PC-3 (cell line): ENCODE data around the gene PDLIM7. TPM values are rescaled to one million over a fixed set of nuclear protein-coding genes. Genes with fewer than 3 reads are reported as not detected.
A peak's percentile ranks its signal among the peaks of the same experiment; 100 is the strongest.

Experiments used
- ATAC-seq: fragments of 200-7000 bp; cut with Tn5 transposase; 2 replicates; pipeline ENCODE4 v1.9.1; 2020; ENCODE audit warnings: mild to moderate bottlenecking, moderate library complexity
- BruUV-seq: library from RNA; stranded (reverse); fragments of 400-500 nt; replicated peaks from 2 replicates; lab custom pipeline; 2021; lab: Mats Ljungman, UMichigan
- CTCF ChIA-PET: fragments of 300-600 bp; sonication (Branson Sonifier 250); formaldehyde crosslinking; loops from one replicate; lab custom pipeline; 2022; ENCODE audit warnings: antibody characterized with exemption; lab: Charles Lee
- POLR2A ChIA-PET: fragments of 300-600 bp; sonication (Branson Sonifier 250); formaldehyde crosslinking; loops from one replicate; lab custom pipeline; 2022; ENCODE audit warnings: antibody characterized with exemption; ENCODE audit not compliant: unreplicated experiment; lab: Charles Lee
- DNase-seq: peaks from one replicate; pipeline ENCODE4 v3.0.0-alpha.2; 2015
- H2AFZ ChIP-seq: fragments of 300-600 bp; sonication (generic); 2 replicates; pipeline ENCODE4 v1.6.0; 2016; ENCODE audit warnings: antibody characterized with exemption, low read length
- H3F3A ChIP-seq: fragments of 300-600 bp; sonication (generic); one replicate; pipeline ENCODE4 v1.6.0; 2017; ENCODE audit warnings: antibody characterized with exemption, low read length, control low read depth, mild to moderate bottlenecking; ENCODE audit not compliant: unreplicated experiment
- H3K27ac ChIP-seq: fragments of 300-600 bp; sonication (generic); 2 replicates; pipeline ENCODE4 v1.5.1; 2016; ENCODE audit warnings: mild to moderate bottlenecking, low read length
- H3K27me3 ChIP-seq: fragments of 300-600 bp; sonication (generic); 2 replicates; pipeline ENCODE4 v1.6.1; 2016; ENCODE audit warnings: low read length, mixed read lengths
- H3K36me3 ChIP-seq: fragments of 300-600 bp; sonication (generic); 2 replicates; pipeline ENCODE4 v1.6.1; 2016; ENCODE audit warnings: low read depth, mixed run types, low read length, mixed read lengths
- H3K4me1 ChIP-seq: fragments of 300-600 bp; sonication (generic); 2 replicates; pipeline ENCODE4 v1.5.1; 2016; ENCODE audit warnings: low read length; ENCODE audit not compliant: insufficient read depth
- H3K4me2 ChIP-seq: fragments of 300-600 bp; sonication (generic); 2 replicates; pipeline ENCODE4 v1.6.0; 2016; ENCODE audit warnings: low read length
- H3K4me3 ChIP-seq: fragments of 300-600 bp; sonication (generic); 2 replicates; pipeline ENCODE4 v1.5.1; 2016; ENCODE audit warnings: mild to moderate bottlenecking, low read length, mixed read lengths
- H3K79me2 ChIP-seq: fragments of 300-600 bp; sonication (generic); 2 replicates; pipeline ENCODE4 v1.6.1; 2017; ENCODE audit warnings: low read length, mixed read lengths
- H3K9ac ChIP-seq: fragments of 300-600 bp; sonication (generic); 2 replicates; pipeline ENCODE4 v1.6.0; 2016; ENCODE audit warnings: mild to moderate bottlenecking, low read length
- H3K9me2 ChIP-seq: fragments of 300-600 bp; sonication (generic); replicated peaks from 2 replicates; pipeline ENCODE4 v1.6.1; 2016; ENCODE audit warnings: mixed run types, low read length, mixed read lengths
- H3K9me3 ChIP-seq: fragments of 300-600 bp; sonication (generic); 2 replicates; pipeline ENCODE4 v1.6.1; 2016; ENCODE audit warnings: low read length, mixed read lengths
- H4K20me1 ChIP-seq: fragments of 300-600 bp; sonication (generic); 2 replicates; pipeline ENCODE4 v1.6.1; 2016; ENCODE audit warnings: low read length, mixed read lengths
- CTCF ChIP-seq: fragments of 300-600 bp; sonication (generic); conservative IDR thresholded peaks from 2 replicates; pipeline ENCODE4 v1.5.1; 2017; ENCODE audit warnings: antibody characterized with exemption, low read depth, mild to moderate bottlenecking, low read length
- EZH2 ChIP-seq: fragments of 300-600 bp; sonication (generic); IDR thresholded peaks from one replicate; pipeline ENCODE4 v1.6.1; 2017; ENCODE audit warnings: antibody characterized with exemption, mild to moderate bottlenecking, low read length; ENCODE audit not compliant: unreplicated experiment
- EZH2phosphoT487 ChIP-seq: fragments of 300-600 bp; sonication (generic); IDR thresholded peaks from 2 replicates; pipeline ENCODE4 v1.6.1; 2018; ENCODE audit warnings: mild to moderate bottlenecking, antibody characterized with exemption, low read length, borderline replicate concordance
- intact Hi-C: fragments of 100-400 bp; cut with micrococcal nuclease; formaldehyde crosslinking; loops from 2 replicates; pipeline ENCODE4 v1.9.0; 2023
- total RNA-seq: library from RNA; depleted of rRNA; stranded (reverse); fragments of >200 nt; gene quantifications from 2 replicates; pipeline ENCODE4 v1.2.3, GENCODE V29; 2014

The PDLIM7 gene
- total RNA-seq, 1 experiment from 2014 or later = 159 TPM

- peak within 1 kb of the TSS; percentile 75 for H3K9ac ChIP-seq
- H3K4me1 ChIP-seq = peaks cover 23% of the 10 kb centered on the region
- ATAC-seq = peak; percentile 36
- no peaks in the 10 kb centered on the region for H3K27me3 ChIP-seq
- H3F3A ChIP-seq = peaks cover 7% of the 10 kb centered on the region
- H3K9me3 ChIP-seq = no peaks in the 10 kb centered on the region
- no peaks in the 10 kb centered on the region for H3K9me2 ChIP-seq
- peak within 1 kb of the TSS; percentile 97 for H3K4me2 ChIP-seq
- H3K79me2 ChIP-seq = peaks cover 48% of the 10 kb centered on the region
- H3K4me3 ChIP-seq = peak within 1 kb of the TSS; percentile 82
- H2AFZ ChIP-seq = peak within 1 kb of the TSS; percentile 53; the same call in 1 of the 2 replicates
- H3K36me3 ChIP-seq = peaks cover 7% of the 10 kb centered on the region; the same call in 1 of the 2 replicates
- no TSS peak for BruUV-seq
- DNase-seq = peak; percentile 79
- H4K20me1 ChIP-seq = no peaks in the 10 kb centered on the region
- TF ChIP-seq CTCF = no peak
- TF ChIP-seq EZH2phosphoT487 = peak; percentile 77
- CTCF ChIA-PET = interaction anchor here (0.5 to 1.2 kb wide), 5 partner anchors 9 to 310 kb away, joined by 3 to 7 read pairs (median 4); partner anchors contain the start of gene GRK6
- intact Hi-C loops = loop anchor here (2.0 kb wide), 2 partner anchors 20 to 128 kb away; partner anchors contain the start of gene GRK6
- peak within 1 kb of the TSS; percentile 85 for H3K27ac ChIP-seq
- POLR2A ChIA-PET = interaction anchor here (0.6 to 1.3 kb wide), 2 partner anchors 51 kb away, joined by 3 to 5 read pairs; partner anchors contain the start of gene PDLIM7
These were observed 51.0 kb downstream of the PDLIM7 start, which contains the start of gene PRR7 for GRCh38 chr5:177446200-177447065. Gene PRR7, plus strand, starts transcription at chr5:177446814. Its CDS starts 8,254 bp downstream, at chr5:177455068.

- intact Hi-C loops = loop anchor here (2.0 kb wide), 2 partner anchors 19 to 127 kb away; partner anchors contain the start of gene GRK6
- BruUV-seq = no TSS peak
- peaks cover 48% of the 10 kb centered on the region for H3K79me2 ChIP-seq
These were observed 51.5 kb downstream of the PDLIM7 start for GRCh38 chr5:177445917-177446199.

More at GRCh38 chr5:177445917-177446199, 51.5 kb downstream of the PDLIM7 start:
- H3K4me1 ChIP-seq = peaks cover 23% of the 10 kb centered on the region
- peaks cover 7% of the 10 kb centered on the region for H3F3A ChIP-seq
- H3K9me3 ChIP-seq = no peaks in the 10 kb centered on the region
- peak overlapping the region; percentile 75 for H3K9ac ChIP-seq
- DNase-seq (no peak), ATAC-seq (no peak)
- H2AFZ ChIP-seq = no peak overlapping the region
- H3K9me2 ChIP-seq = no peaks in the 10 kb centered on the region
- H3K27ac ChIP-seq = peak overlapping the region; percentile 23; the same call in 1 of the 2 replicates
- H3K4me3 ChIP-seq = peak overlapping the region; percentile 82
- peak overlapping the region; percentile 97 for H3K4me2 ChIP-seq
- POLR2A ChIA-PET = interaction anchor here (0.6 kb wide), 1 partner anchor 52 kb away, joined by 3 read pairs; no protein-coding TSS in a partner anchor
- CTCF ChIA-PET = interaction anchor here (0.5 to 0.7 kb wide), 3 partner anchors 10 to 41 kb away, joined by 3 to 7 read pairs (median 4); partner anchors contain the start of gene GRK6
- H4K20me1 ChIP-seq = no peaks in the 10 kb centered on the region
- peaks cover 7% of the 10 kb centered on the region; the same call in 1 of the 2 replicates for H3K36me3 ChIP-seq
- no peaks in the 10 kb centered on the region for H3K27me3 ChIP-seq
- TF ChIP-seq CTCF (no peak), EZH2 (no peak), EZH2phosphoT487 (no peak)
